Urinary bladder (tissue), 4 donors: Measurements from ENCODE around the gene PPDPF. TPM values are rescaled to one million over a fixed set of nuclear protein-coding genes. Genes with fewer than 3 reads are reported as not detected.
"Not testable (repeated sequence)": the region's sequence is repeated elsewhere in the genome, so short reads cannot be mapped to it uniquely, and the experiment has no call there.

Experiments
- DNase-seq: peaks from one replicate; pipeline ENCODE4 v3.0.0-alpha.2; 2015; ENCODE audit errors: extremely low spot score
- H3K27ac ChIP-seq: one replicate; pipeline ENCODE4 v1.5.1; 2013; ENCODE audit warnings: low read depth, mild to moderate bottlenecking, moderate library complexity
- H3K36me3 ChIP-seq: one replicate; pipeline ENCODE4 v1.6.1; 2013; ENCODE audit warnings: mild to moderate bottlenecking, moderate library complexity; ENCODE audit not compliant: insufficient read depth
- H3K4me1 ChIP-seq: one replicate; pipeline ENCODE4 v1.6.1; 2013; ENCODE audit warnings: mild to moderate bottlenecking, moderate library complexity; ENCODE audit not compliant: insufficient read depth
- H3K4me3 ChIP-seq: one replicate; pipeline ENCODE4 v1.5.1; 2013; ENCODE audit warnings: low read depth, low read length
- WGBS: extraction: QIAGEN DNeasy Blood & Tissue Kit; methylation state at CpG from one replicate; pipeline ENCODE4 v1.1.7; 2013; 5-methylcytosine and 5-hydroxymethylcytosine counted together
- polyA plus RNA-seq: library from polyadenylated mRNA; stranded (reverse); fragments of 200-250 nt; gene quantifications from one replicate; pipeline ENCODE4 v1.2.3, GENCODE V29; 2013
- total RNA-seq: library from RNA; depleted of rRNA; stranded (reverse); fragments of >200 nt; gene quantifications from one replicate; pipeline ENCODE4 v1.2.3, GENCODE V29; 2014
- donor health status: healthy with polysubstance abuse.
- donor health status: healthy.

The PPDPF gene
- total RNA-seq = 44.7 TPM
- 545 TPM for polyA plus RNA-seq

- DNase-seq = peak; percentile 72
- H3K4me3 ChIP-seq = peak within 1 kb of the TSS; percentile 90
- peaks cover 1% of the 10 kb centered on the region for H3K4me1 ChIP-seq
- WGBS = under 1% methylated on average over 64 of the region's 64 CpGs
- peak within 1 kb of the TSS; percentile 96 for H3K27ac ChIP-seq
- H3K36me3 ChIP-seq = no peaks in the 10 kb centered on the region
Measured at GRCh38 chr20:63520504-63520933, at the start of gene PPDPF. Gene PPDPF, plus strand, starts transcription at chr20:63520765. Its CDS starts 544 bp downstream, at chr20:63521309.

- H3K4me3 ChIP-seq = no peak overlapping the region
- no peaks in the 10 kb centered on the region for H3K36me3 ChIP-seq
- no peak for DNase-seq
- H3K27ac ChIP-seq = no peak overlapping the region
- no peaks in the 10 kb centered on the region for H3K4me1 ChIP-seq
- 13% methylated on average over 46 of the region's 46 CpGs for WGBS
Measured at GRCh38 chr20:63471002-63471716, 49.4 kb upstream of the PPDPF start.

GRCh38 chr20:63471717-63471980 is 48.9 kb upstream of the PPDPF start:
- DNase-seq = no peak
- Histone ChIP-seq H3K36me3 (no peaks in the 10 kb centered on the region), H3K4me3 (no peak overlapping the region), H3K4me1 (no peaks in the 10 kb centered on the region), H3K27ac (no peak overlapping the region)
- under 1% methylated on average over 25 of the region's 27 CpGs for WGBS

- no peak within 1 kb of the TSS for H3K27ac ChIP-seq
- under 1% methylated on average over 111 of the region's 111 CpGs for WGBS
- DNase-seq = no peak
- H3K36me3 ChIP-seq = no peaks in the 10 kb centered on the region
- H3K4me3 ChIP-seq = peak within 1 kb of the TSS; percentile 26
- H3K4me1 ChIP-seq = no peaks in the 10 kb centered on the region
Measured at GRCh38 chr20:63471981-63472831, 48.4 kb upstream of the PPDPF start, which contains the start of gene KCNQ2. Gene KCNQ2, minus strand, starts transcription at chr20:63472655. Its CDS starts 192 bp downstream, at chr20:63472463.

GRCh38 chr20:63472862-63473390 is 47.6 kb upstream of the PPDPF start:
- no peaks in the 10 kb centered on the region for H3K4me1 ChIP-seq
- no peak for DNase-seq
- H3K36me3 ChIP-seq = no peaks in the 10 kb centered on the region
- WGBS = 45% methylated on average over 11 of the region's 13 CpGs
- no peak overlapping the region for H3K4me3 ChIP-seq
- no peak overlapping the region for H3K27ac ChIP-seq

- H3K36me3 ChIP-seq = no peaks in the 10 kb centered on the region
- no peak overlapping the region for H3K27ac ChIP-seq
- no peak for DNase-seq
- H3K4me1 ChIP-seq = no peaks in the 10 kb centered on the region
- 31% methylated on average over 30 of the region's 30 CpGs for WGBS
- H3K4me3 ChIP-seq = no peak overlapping the region
Measured at GRCh38 chr20:63473555-63474449, 46.8 kb upstream of the PPDPF start.

GRCh38 chr20:63475209-63475608 is 45.4 kb upstream of the PPDPF start:
- no peak overlapping the region for H3K27ac ChIP-seq
- no peak overlapping the region for H3K4me3 ChIP-seq
- no peaks in the 10 kb centered on the region for H3K4me1 ChIP-seq
- 6% methylated on average over 16 of the region's 16 CpGs for WGBS
- DNase-seq = no peak
- no peaks in the 10 kb centered on the region for H3K36me3 ChIP-seq

- H3K4me1 ChIP-seq = no peaks in the 10 kb centered on the region
- DNase-seq = no peak
- no peak overlapping the region for H3K27ac ChIP-seq
- 34% methylated on average over 21 of the region's 21 CpGs for WGBS
- no peak overlapping the region for H3K4me3 ChIP-seq
- no peaks in the 10 kb centered on the region for H3K36me3 ChIP-seq
Measured at GRCh38 chr20:63477061-63477616, 43.4 kb upstream of the PPDPF start.

GRCh38 chr20:63477944-63478343 is 42.6 kb upstream of the PPDPF start:
- DNase-seq = no peak
- H3K4me1 ChIP-seq = no peaks in the 10 kb centered on the region
- WGBS = 63% methylated on average over 17 of the region's 17 CpGs
- no peak overlapping the region for H3K4me3 ChIP-seq
- H3K36me3 ChIP-seq = no peaks in the 10 kb centered on the region
- H3K27ac ChIP-seq = no peak overlapping the region

- Histone ChIP-seq H3K27ac (no peak overlapping the region), H3K4me1 (no peaks in the 10 kb centered on the region), H3K4me3 (no peak overlapping the region), H3K36me3 (no peaks in the 10 kb centered on the region)
- DNase-seq = no peak
- 82% methylated on average over 34 of the region's 34 CpGs for WGBS
Measured at GRCh38 chr20:63478346-63479302, 41.9 kb upstream of the PPDPF start.

- H3K36me3 ChIP-seq, H3K4me3 ChIP-seq, H3K4me1 ChIP-seq, H3K27ac ChIP-seq, DNase-seq: not testable (repeated sequence)
- WGBS = 61% methylated on average over 32 of the region's 32 CpGs
Measured at GRCh38 chr20:63479695-63480419, 40.7 kb upstream of the PPDPF start.

GRCh38 chr20:63481503-63481902 is 39.1 kb upstream of the PPDPF start:
- Histone ChIP-seq H3K27ac (no peak overlapping the region), H3K4me1 (no peaks in the 10 kb centered on the region), H3K36me3 (no peaks in the 10 kb centered on the region), H3K4me3 (no peak overlapping the region)
- 62% methylated on average over 12 of the region's 12 CpGs for WGBS
- DNase-seq = no peak
